Brain pericyte (primary cell): ENCODE data around the gene SLC25A18.
A peak's percentile ranks its signal among the peaks of the same experiment; 100 is the strongest.
"Not testable (repeated sequence)": the region's sequence is repeated elsewhere in the genome, so short reads cannot be mapped to it uniquely, and the experiment has no call there.

Source experiments
- DNase-seq: peaks from one replicate; pipeline ENCODE4 v3.0.0-alpha.2; 2012; ENCODE audit warnings: low read depth, low spot score

Gene SLC25A18

DNA sequence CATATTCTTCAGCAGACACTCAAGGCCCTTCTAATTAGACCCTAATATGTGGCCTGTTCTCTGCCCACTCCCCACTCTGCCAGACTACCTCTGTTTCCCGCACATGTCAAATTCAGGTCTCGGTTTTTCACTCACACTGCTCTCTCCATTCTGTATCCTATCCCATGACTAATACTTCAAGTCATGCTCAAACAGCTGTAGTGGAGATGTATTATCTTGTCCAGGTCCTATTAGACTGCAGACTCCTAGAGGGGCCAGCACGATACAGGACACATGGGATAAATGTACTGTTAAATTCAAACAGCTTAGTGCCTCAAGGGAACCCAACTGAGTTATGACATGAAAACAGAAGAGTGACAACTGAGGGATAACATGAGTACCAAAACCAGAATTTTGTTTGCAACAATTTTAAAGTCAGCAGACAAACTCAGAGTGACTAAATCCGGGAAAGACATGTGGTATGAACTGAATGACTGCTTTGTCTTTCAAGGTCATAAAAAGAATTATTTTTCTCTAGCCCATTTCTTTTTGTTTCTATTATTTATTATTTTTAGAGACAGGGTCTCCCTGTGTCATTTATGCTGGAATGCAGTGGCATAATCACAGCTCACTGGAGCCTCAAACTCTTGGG, 44.7 kb downstream of the SLC25A18 start:
- DNase-seq: no peak

- peak; percentile 6 for DNase-seq
These were observed 48.8 kb downstream of the SLC25A18 start for GRCh38 chr22:17612057-17612456.

DNA sequence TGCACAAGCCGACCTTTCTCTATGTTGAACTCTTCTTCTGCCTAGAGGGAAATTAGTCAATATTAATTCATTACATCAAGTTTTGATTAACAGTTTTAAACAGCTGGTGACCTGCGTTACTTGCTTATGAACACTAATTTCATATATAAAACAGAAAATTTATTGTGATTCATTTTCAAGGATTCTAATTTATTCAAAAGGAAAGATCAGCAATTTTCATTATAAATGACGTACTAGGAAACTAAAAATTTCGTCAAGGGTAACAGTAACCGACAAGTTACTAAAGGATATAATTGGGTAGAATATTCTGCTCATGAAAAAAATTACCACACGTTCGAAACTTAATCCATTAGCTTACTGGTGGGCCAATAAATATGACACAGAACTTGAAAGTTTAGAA, 50.0 kb downstream of the SLC25A18 start:
- no peak for DNase-seq

- no peak for DNase-seq
These were observed 64.7 kb downstream of the SLC25A18 start for GRCh38 chr22:17627961-17628405.

- peak; percentile 83 for DNase-seq
These were observed 65.3 kb downstream of the SLC25A18 start, which contains the start of gene ATP6V1E1 for GRCh38 chr22:17628406-17629172. ATP6V1E1 (minus strand) TSS chr22:17628749; CDS start chr22:17628635, 114 bp downstream.

GRCh38 chr22:17629173-17629489, 65.8 kb downstream of the SLC25A18 start:
- DNase-seq: no peak

DNA sequence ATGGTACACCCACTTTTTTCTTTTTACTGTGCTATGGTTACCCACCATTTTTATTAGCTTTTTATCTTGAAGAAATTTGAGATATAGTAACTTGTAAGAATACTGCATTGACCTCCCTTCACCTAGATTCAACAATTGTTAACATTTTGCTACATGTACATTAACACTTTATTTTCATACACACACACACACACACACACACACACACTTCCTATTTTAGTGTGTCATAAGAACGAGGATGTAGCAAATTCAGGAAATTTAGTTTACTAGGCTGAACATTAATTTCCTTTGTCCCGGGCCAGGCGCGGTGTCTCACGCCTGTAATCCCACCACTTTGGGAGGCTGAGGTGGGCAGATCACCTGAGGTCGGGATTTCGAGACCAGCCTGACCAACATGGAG, 66.3 kb downstream of the SLC25A18 start:
- no peak for DNase-seq

DNA sequence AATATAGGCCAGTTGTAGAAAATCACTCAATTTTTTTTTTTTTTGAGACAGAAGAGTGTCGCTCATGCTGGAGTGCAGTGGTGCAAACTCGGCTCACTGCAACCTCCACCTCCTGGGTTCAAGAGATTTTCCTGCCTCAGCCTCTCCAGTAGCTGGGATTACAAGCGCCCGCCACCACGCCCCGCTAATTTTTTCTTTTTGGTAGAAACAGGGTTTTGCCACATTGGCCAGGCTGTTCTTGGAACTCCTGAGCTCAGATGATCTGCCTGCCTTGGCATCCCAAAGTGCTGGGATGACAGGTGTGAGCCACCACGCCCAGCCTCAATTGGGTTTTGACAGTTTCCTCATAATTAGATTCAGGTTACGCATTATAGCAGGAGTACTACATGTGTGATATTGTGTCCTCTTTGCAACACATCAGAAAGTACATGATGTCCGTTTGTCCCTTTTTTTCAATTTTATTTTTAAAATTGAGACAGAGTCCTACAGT, 67.8 kb downstream of the SLC25A18 start:
- no peak for DNase-seq

- DNase-seq: no peak
These were observed 70.1 kb downstream of the SLC25A18 start for GRCh38 chr22:17633217-17633997.

DNA sequence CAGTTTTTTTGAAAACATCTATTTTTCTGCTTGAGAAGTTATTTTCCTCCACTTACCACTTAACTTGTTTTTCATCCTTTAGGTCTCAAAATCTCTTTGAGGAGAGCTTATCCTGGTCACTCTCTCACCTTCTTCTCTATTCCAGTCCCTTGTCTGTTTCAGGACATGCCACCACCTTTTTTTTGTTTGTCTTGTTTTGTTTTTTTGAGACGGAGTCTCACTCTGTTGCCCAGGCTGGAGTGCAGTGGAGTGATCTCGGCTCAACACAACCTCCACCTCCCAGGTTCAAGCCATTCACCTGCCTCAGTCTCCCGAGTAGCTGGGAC, 70.7 kb downstream of the SLC25A18 start:
- DNase-seq: no peak

DNA sequence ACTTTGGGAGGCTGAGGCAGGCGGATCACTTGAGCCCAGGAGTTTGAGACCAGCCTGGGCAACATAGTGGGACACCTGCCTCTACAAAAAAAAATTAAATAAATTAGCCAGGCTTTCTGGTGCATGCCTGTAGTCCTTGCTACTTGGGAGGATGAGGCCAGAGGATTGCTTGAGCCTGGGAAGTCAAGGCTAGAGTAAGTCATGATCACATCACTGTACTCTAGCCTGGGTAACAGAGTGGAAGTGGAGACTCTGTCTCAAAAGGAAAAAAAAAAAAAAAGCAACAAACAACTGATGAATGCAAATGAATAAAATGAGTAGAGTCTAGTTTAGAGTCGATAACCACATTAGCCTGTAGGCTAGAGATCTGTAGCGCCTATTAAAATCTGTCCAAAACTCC, 71.4 kb downstream of the SLC25A18 start:
- no peak for DNase-seq

GRCh38 chr22:17636850-17637249, 73.6 kb downstream of the SLC25A18 start:
- not testable (repeated sequence) for DNase-seq

DNA sequence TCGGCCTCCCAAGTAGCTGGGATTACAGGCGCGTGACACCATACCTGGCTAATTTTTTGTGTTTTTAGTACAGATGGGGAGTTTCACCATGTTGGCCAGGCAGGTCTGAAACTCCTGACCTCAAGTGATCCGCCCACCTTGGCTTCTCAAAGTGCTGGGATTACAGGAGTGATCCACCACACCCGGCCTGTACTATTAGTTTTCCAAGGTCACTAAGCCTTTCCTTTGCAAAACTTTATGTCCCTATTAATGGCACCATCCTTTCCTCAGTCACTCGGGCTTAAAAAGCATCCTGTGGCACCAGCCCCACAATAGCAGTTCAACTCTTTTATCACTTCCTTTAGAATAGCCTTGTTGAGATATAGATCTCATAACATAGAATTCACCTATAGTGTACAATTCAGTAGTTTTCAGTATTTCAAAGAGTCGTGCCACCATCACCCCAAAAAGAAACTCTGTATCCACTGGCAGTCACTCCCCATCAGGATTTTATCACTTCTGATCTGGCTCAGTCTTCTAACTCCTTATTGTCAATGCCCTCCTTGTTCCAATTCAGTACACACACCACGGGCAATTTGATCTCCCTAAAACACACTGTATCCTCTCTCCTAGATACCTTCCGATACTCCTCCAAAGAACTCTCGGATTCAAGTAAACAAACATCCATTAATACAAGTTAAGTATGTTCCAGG, 74.3 kb downstream of the SLC25A18 start:
- no peak for DNase-seq

- DNase-seq: no peak
These were observed 74.8 kb downstream of the SLC25A18 start for GRCh38 chr22:17638182-17638431.

DNA sequence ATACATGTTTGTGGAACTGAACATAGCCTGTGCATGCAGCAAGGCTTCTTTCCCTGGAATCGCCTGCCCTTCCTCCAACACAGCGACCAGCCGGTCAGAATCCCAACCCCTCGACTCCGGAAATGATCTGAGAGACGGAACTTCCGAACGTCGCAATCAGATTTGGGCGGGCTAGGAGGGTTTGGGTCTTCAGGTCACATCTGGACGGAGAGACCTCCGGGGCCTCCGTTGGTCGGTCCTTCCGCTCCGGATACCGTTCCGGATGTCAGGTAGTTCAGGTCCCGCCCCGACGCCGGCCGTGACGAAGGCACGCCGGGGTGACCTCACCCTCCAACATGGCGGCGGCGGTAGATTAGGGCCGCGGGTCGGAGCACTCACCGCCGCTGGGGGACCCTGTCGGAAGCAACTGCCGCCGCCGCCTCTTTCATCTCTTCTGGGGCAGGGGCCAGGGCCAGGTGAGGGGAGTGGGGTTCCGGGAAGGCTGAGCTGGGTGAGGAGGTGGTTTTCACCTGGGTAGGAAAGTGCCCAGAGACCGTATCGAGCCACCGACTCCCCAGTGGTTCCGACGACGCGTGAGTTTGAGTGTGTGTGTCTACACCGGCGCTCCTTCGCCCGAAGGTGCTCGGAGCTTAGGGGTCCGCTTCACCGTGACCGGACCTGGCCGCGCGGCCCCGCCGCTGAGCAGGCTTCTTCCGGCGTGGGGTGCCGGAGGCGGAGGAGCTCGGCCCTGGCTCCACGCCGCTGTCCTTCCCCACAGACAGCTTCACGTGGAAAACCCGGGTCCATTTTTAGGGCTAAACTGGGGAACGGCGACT, 75.3 kb downstream of the SLC25A18 start, which contains the start of gene BCL2L13:
Gene BCL2L13, plus strand, starts transcription at position 326 of the 815 bp plus-strand sequence. CDS start 16,955 bp downstream, outside the sequence.
- DNase-seq: peak; percentile 70

GRCh38 chr22:17639247-17639741, 76.0 kb downstream of the SLC25A18 start:
- peak; percentile 5 for DNase-seq
